GM12864 (cell line): ENCODE data around the gene OR6X1.

Experiments
- DNase-seq: peaks from one replicate; pipeline ENCODE4 v3.0.0-alpha.2; 2011; ENCODE audit warnings: low read depth
- H3K4me3 ChIP-seq: 2 replicates; pipeline ENCODE4 v1.5.1; 2011; ENCODE audit warnings: mild to moderate bottlenecking, low read depth, low read length, control low read depth
- CTCF ChIP-seq: IDR thresholded peaks from 2 replicates; pipeline ENCODE4 v1.5.1; 2011; ENCODE audit warnings: low read depth, mild to moderate bottlenecking, moderate library complexity, low read length, control low read depth, inconsistent platforms; ENCODE audit errors: missing control alignments

The OR6X1 gene

GRCh38 chr11:123754101-123754568 lies at the start of gene OR6X1:
TSS of gene OR6X1 (minus strand) at chr11:123754518. CDS start at chr11:123754518, 0 bp downstream.
- TF ChIP-seq CTCF, result no peak
- no peak within 1 kb of the TSS for H3K4me3 ChIP-seq
- no peak for DNase-seq

GRCh38 chr11:123801765-123802164 lies 47.4 kb upstream of the OR6X1 start:
- H3K4me3 ChIP-seq, result no peak overlapping the region
- no peak for DNase-seq
- TF ChIP-seq CTCF, result no peak

- TF ChIP-seq CTCF, result no peak
- no peak for DNase-seq
- no peak overlapping the region for H3K4me3 ChIP-seq
Measured at GRCh38 chr11:123800036-123800435, 45.7 kb upstream of the OR6X1 start.

GRCh38 chr11:123799438-123799837 lies 45.1 kb upstream of the OR6X1 start:
- no peak overlapping the region for H3K4me3 ChIP-seq
- no peak for DNase-seq
- TF ChIP-seq CTCF, result no peak

GRCh38 chr11:123798513-123799252 lies 44.4 kb upstream of the OR6X1 start:
- no peak for DNase-seq
- no peak for TF ChIP-seq CTCF

GRCh38 chr11:123798079-123798478 lies 43.8 kb upstream of the OR6X1 start:
- DNase-seq, result no peak
- no peak for TF ChIP-seq CTCF

More at GRCh38 chr11:123798513-123799252, 44.4 kb upstream of the OR6X1 start:
- no peak overlapping the region for H3K4me3 ChIP-seq

GRCh38 chr11:123797541-123797940 lies 43.2 kb upstream of the OR6X1 start:
- no peak for TF ChIP-seq CTCF
- H3K4me3 ChIP-seq, result no peak overlapping the region
- DNase-seq, result no peak

More at GRCh38 chr11:123798079-123798478, 43.8 kb upstream of the OR6X1 start:
- H3K4me3 ChIP-seq, result no peak overlapping the region
